B cell (primary cell): ENCODE data around the gene AKR1B1. TPM values are rescaled to one million over a fixed set of nuclear protein-coding genes. Genes with fewer than 3 reads are reported as not detected.

Experiments used
- ATAC-seq: fragments of 200-7000 bp; cut with Tn5 transposase; one replicate; pipeline ENCODE4 v1.10.0; 2021; ENCODE audit warnings: low read depth, mild to moderate bottlenecking, moderate number of reproducible peaks, moderate library complexity
- CTCF ChIA-PET: fragments of 350-600 bp; sonication (Branson Sonifier 250); formaldehyde crosslinking; loops from one replicate; lab custom pipeline; 2021; ENCODE audit warnings: antibody characterized with exemption, inconsistent platforms; lab: Charles Lee
- POLR2A ChIA-PET: fragments of 350-600 bp; sonication (Branson Sonifier 250); formaldehyde crosslinking; loops from one replicate; lab custom pipeline; 2021; ENCODE audit warnings: antibody characterized with exemption; lab: Charles Lee
- DNase-seq: peaks from one replicate; pipeline ENCODE4 v3.0.0; 2013
- H2AFZ ChIP-seq: 2 replicates; pipeline ENCODE4 v1.6.1; 2012; ENCODE audit warnings: mild to moderate bottlenecking, low read depth, low read length; ENCODE audit not compliant: insufficient read depth, poor library complexity, severe bottlenecking
- H3K27ac ChIP-seq, 2 donors: 1 replicate in 1 of 2; 2 replicates in 1 of 2; pipeline ENCODE4 v1.5.1; 2012 to 2013; ENCODE audit warnings: low read length in 2 of 2, mild to moderate bottlenecking in 2 of 2, moderate library complexity in 1 of 2
- H3K27me3 ChIP-seq, 4 experiments: fragments of 200-600 bp in 1 of 4; sonication (generic) in 1 of 4; replicated peaks in 1 of 4; 1 replicate in 2 of 4; 2 replicates in 2 of 4; pipeline versions ENCODE4 v1.6.1 to v1.7.0; 2013 to 2016; ENCODE audit warnings: low read length in 3 of 4, mild to moderate bottlenecking in 2 of 4, mixed read lengths in 1 of 4, moderate library complexity in 1 of 4; ENCODE audit not compliant: insufficient read depth in 4 of 4, control insufficient read depth in 3 of 4; ENCODE audit errors: control extremely low read depth in 1 of 4
- H3K36me3 ChIP-seq, 2 experiments: replicated peaks in 1 of 2; 1 replicate in 1 of 2; 2 replicates in 1 of 2; pipeline versions ENCODE4 v1.6.1 to v1.7.1; 2013; ENCODE audit warnings: low read length in 1 of 2; ENCODE audit not compliant: insufficient read depth in 2 of 2, control insufficient read depth in 1 of 2; ENCODE audit errors: control extremely low read depth in 1 of 2, extremely low read depth in 1 of 2
- H3K4me1 ChIP-seq, 2 donors: fragments of 200-600 bp in 1 of 2; sonication (generic) in 1 of 2; 1 replicate in 1 of 2; 2 replicates in 1 of 2; pipeline versions ENCODE4 v1.5.1 to v1.6.1; 2013 to 2017; ENCODE audit warnings: low read length in 2 of 2; ENCODE audit not compliant: control insufficient read depth in 2 of 2, insufficient read depth in 2 of 2
- H3K4me2 ChIP-seq: replicated peaks from 2 replicates; pipeline ENCODE3; 2012; ENCODE audit warnings: mild to moderate bottlenecking, low read depth, low read length; ENCODE audit not compliant: poor library complexity, severe bottlenecking
- H3K4me3 ChIP-seq, 5 experiments: fragments of 200-600 bp in 1 of 5; sonication (generic) in 1 of 5; 1 replicate in 3 of 5; 2 replicates in 2 of 5; pipeline versions ENCODE4 v1.5.1 to v1.7.0; 2011 to 2016; ENCODE audit warnings: low read length in 4 of 5, mild to moderate bottlenecking in 4 of 5, low read depth in 2 of 5, control low read depth in 1 of 5, moderate library complexity in 1 of 5; ENCODE audit not compliant: insufficient read depth in 1 of 5; ENCODE audit errors: control extremely low read depth in 1 of 5, extremely low read depth in 1 of 5
- H3K79me2 ChIP-seq: fragments of 200-600 bp; sonication (generic); one replicate; pipeline ENCODE4 v1.6.0; 2016; ENCODE audit warnings: low read length; ENCODE audit not compliant: control insufficient read depth, insufficient read depth
- H3K9ac ChIP-seq: fragments of 200-600 bp; sonication (generic); 2 replicates; pipeline ENCODE4 v1.6.1; 2017; ENCODE audit warnings: mild to moderate bottlenecking, low read length, moderate library complexity
- H3K9me3 ChIP-seq, 3 donors: one replicate each; pipeline versions ENCODE4 v1.6.1 to v1.7.1; 2013; ENCODE audit warnings: low read length in 2 of 3; ENCODE audit not compliant: control insufficient read depth in 2 of 3, insufficient read depth in 1 of 3; ENCODE audit errors: control extremely low read depth in 1 of 3
- H4K20me1 ChIP-seq: 2 replicates; pipeline ENCODE4 v1.6.0; 2012; ENCODE audit warnings: mild to moderate bottlenecking, low read length; ENCODE audit not compliant: insufficient read depth, control insufficient read depth, poor library complexity, severe bottlenecking
- H3K27ac Mint-ChIP-seq: one replicate; pipeline ENCODE4 v1.8.0; 2021; ENCODE audit warnings: mixed read lengths
- H3K27me3 Mint-ChIP-seq: one replicate; pipeline ENCODE4 v1.8.0; 2021; ENCODE audit warnings: mixed read lengths
- H3K4me1 Mint-ChIP-seq: one replicate; pipeline ENCODE4 v1.8.0; 2021; ENCODE audit warnings: mixed read lengths
- H3K4me3 Mint-ChIP-seq: one replicate; pipeline ENCODE4 v1.8.0; 2021; ENCODE audit warnings: mixed read lengths
- H3K9me3 Mint-ChIP-seq: one replicate; pipeline ENCODE4 v1.8.0; 2022; ENCODE audit warnings: mixed read lengths; ENCODE audit not compliant: insufficient read depth
- EZH2 ChIP-seq: IDR thresholded peaks from 2 replicates; pipeline ENCODE4 v1.6.1; 2012; ENCODE audit warnings: borderline replicate concordance, low read depth, mild to moderate bottlenecking, moderate library complexity, low read length; ENCODE audit not compliant: insufficient read depth, poor library complexity, severe bottlenecking
- WGBS: methylation state at CpG from one replicate; pipeline ENCODE4 v1.1.5; 2013; ENCODE audit warnings: missing lambda C conversion rate; ENCODE audit not compliant: insufficient coverage; 5-methylcytosine and 5-hydroxymethylcytosine counted together
- intact Hi-C: fragments of 100-400 bp; cut with micrococcal nuclease; formaldehyde crosslinking; loops from one replicate; pipeline ENCODE4 v1.10.0; 2022
- polyA plus RNA-seq: library from polyadenylated mRNA; depleted of rRNA; stranded (reverse); fragments of >200 nt; gene quantifications from 2 replicates; pipeline ENCODE4 v1.2.3, GENCODE V29; 2012
- total RNA-seq, 2 donors: library from RNA; stranded (reverse); fragments of 120-200 nt in 1 of 2; gene quantifications; 1 replicate in 1 of 2; 2 replicates in 1 of 2; pipeline versions ENCODE4 v1.2.3 to v1.2.4, GENCODE V29; 2013 to 2022
- TF ChIP-seq, protein P1 (sequence below): fragments of 200-600 bp; IDR thresholded peaks from one replicate; pipeline ENCODE4 v1.8.0; 2022; ENCODE audit warnings: antibody characterized with exemption, mild to moderate bottlenecking

The AKR1B1 gene
- total and polyA plus RNA-seq, 2 donors (not counting 1 experiment from before 2014, with no cell fraction given): 82.9 to 89.6 TPM

DNA sequence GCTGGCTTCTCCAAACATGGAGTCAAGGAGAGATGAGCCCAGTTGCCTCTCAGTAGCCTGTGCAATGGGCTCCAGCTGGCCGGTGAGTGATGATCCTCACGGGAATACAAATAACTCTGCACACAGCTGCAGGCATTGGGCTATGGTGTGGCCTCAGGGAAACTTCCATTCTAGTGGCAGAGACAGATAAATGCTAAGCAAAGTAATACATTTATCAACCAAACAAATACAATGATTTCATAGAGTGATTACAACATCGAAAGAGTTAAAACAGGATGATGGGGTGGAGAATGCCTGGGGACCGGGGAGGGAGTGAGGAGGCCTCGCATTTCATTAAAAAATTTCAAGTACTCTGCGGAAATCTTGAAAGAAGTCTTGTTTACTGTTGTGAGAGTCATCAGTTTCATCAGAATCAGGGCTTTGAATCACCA lies 15.0 kb upstream of the AKR1B1 start:
- Histone ChIP-seq H4K20me1 (no peaks in the 10 kb centered on the region), H2AFZ (no peak overlapping the region), H3K9ac (no peak overlapping the region), H3K9me3 (no peaks in the 10 kb centered on the region), H3K36me3 (no peaks in the 10 kb centered on the region), H3K27ac (no peak overlapping the region), H3K4me3 (no peak overlapping the region), H3K4me1 (no peaks in the 10 kb centered on the region), H3K4me2 (no peak overlapping the region), H3K27me3 (peaks cover 0 to 3% (median 0%) of the 10 kb centered on the region in 4 experiments), H3K79me2 (no peaks in the 10 kb centered on the region)
- 94% methylated on average over 3 of the region's 6 CpGs for WGBS
- ATAC-seq: no peak
- Mint-ChIP-seq H3K27me3 (peaks cover 4% of the 10 kb centered on the region), H3K4me1 (no peaks in the 10 kb centered on the region), H3K9me3 (peaks cover 3% of the 10 kb centered on the region), H3K4me3 (no peak overlapping the region), H3K27ac (no peak overlapping the region)
- TF ChIP-seq, protein P1, sequence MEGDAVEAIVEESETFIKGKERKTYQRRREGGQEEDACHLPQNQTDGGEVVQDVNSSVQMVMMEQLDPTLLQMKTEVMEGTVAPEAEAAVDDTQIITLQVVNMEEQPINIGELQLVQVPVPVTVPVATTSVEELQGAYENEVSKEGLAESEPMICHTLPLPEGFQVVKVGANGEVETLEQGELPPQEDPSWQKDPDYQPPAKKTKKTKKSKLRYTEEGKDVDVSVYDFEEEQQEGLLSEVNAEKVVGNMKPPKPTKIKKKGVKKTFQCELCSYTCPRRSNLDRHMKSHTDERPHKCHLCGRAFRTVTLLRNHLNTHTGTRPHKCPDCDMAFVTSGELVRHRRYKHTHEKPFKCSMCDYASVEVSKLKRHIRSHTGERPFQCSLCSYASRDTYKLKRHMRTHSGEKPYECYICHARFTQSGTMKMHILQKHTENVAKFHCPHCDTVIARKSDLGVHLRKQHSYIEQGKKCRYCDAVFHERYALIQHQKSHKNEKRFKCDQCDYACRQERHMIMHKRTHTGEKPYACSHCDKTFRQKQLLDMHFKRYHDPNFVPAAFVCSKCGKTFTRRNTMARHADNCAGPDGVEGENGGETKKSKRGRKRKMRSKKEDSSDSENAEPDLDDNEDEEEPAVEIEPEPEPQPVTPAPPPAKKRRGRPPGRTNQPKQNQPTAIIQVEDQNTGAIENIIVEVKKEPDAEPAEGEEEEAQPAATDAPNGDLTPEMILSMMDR: no peak
- no peak for TF ChIP-seq EZH2
- ChIA-PET POLR2A (no interaction called here), CTCF (no interaction called here)
- intact Hi-C loops: no loop called here
- DNase-seq: no peak

GRCh38 chr7:134472572-134473244 lies 13.8 kb upstream of the AKR1B1 start:
- Histone ChIP-seq H3K36me3 (no peaks in the 10 kb centered on the region), H3K9ac (no peak overlapping the region), H2AFZ (no peak overlapping the region), H3K27ac (no peak overlapping the region), H3K9me3 (no peaks in the 10 kb centered on the region), H3K4me2 (no peak overlapping the region), H3K27me3 (peaks cover 0 to 3% (median 0%) of the 10 kb centered on the region in 4 experiments), H3K4me1 (no peaks in the 10 kb centered on the region), H4K20me1 (no peaks in the 10 kb centered on the region), H3K79me2 (no peaks in the 10 kb centered on the region), H3K4me3 (no peak overlapping the region)
- POLR2A ChIA-PET: no interaction called here
- CTCF ChIA-PET: no interaction called here
- 90% methylated on average over 2 of the region's 2 CpGs for WGBS
- TF ChIP-seq, protein P1: no peak
- no peak for TF ChIP-seq EZH2
- ATAC-seq: no peak
- H3K27ac Mint-ChIP-seq: no peak overlapping the region
- no peaks in the 10 kb centered on the region for H3K4me1 Mint-ChIP-seq
- no peak for DNase-seq
- H3K4me3 Mint-ChIP-seq: no peak overlapping the region
- no peaks in the 10 kb centered on the region for H3K27me3 Mint-ChIP-seq
- intact Hi-C loops: no loop called here
- peaks cover 3% of the 10 kb centered on the region for H3K9me3 Mint-ChIP-seq
